Measurements from ENCODE around the gene NMB.

- TF ChIP-seq, protein P1, sequence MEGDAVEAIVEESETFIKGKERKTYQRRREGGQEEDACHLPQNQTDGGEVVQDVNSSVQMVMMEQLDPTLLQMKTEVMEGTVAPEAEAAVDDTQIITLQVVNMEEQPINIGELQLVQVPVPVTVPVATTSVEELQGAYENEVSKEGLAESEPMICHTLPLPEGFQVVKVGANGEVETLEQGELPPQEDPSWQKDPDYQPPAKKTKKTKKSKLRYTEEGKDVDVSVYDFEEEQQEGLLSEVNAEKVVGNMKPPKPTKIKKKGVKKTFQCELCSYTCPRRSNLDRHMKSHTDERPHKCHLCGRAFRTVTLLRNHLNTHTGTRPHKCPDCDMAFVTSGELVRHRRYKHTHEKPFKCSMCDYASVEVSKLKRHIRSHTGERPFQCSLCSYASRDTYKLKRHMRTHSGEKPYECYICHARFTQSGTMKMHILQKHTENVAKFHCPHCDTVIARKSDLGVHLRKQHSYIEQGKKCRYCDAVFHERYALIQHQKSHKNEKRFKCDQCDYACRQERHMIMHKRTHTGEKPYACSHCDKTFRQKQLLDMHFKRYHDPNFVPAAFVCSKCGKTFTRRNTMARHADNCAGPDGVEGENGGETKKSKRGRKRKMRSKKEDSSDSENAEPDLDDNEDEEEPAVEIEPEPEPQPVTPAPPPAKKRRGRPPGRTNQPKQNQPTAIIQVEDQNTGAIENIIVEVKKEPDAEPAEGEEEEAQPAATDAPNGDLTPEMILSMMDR (IDR thresholded peaks at IDR 0.05) = no peak
- TF ChIP-seq EP300 (IDR thresholded peaks at IDR 0.05) = no peak
These were observed 32.3 kb upstream of the NMB start for GRCh38 chr15:84690342-84690741.
